SIG-M5 treated with dmso at 0.1 percent for 504 hours (cell line): Measurements from ENCODE around the gene TADA2B.
A peak's percentile ranks its signal among the peaks of the same experiment; 100 is the strongest.

ENCODE experiments used
- DNase-seq: peaks from one replicate; lab custom pipeline; 2025; ENCODE audit not compliant: unreplicated experiment; lab: John Stamatoyannopoulos, UW

TADA2B gene

GRCh38 chr4:7017446-7018048 is 25.6 kb upstream of the TADA2B start:
- no peak for DNase-seq

GRCh38 chr4:7018281-7018680 is 24.9 kb upstream of the TADA2B start:
- no peak for DNase-seq

- no peak for DNase-seq
Measured at GRCh38 chr4:7019367-7019766, 23.8 kb upstream of the TADA2B start.

GRCh38 chr4:7020290-7020689 is 22.9 kb upstream of the TADA2B start:
- DNase-seq, result no peak

- no peak for DNase-seq
Measured at GRCh38 chr4:7020856-7021255, 22.3 kb upstream of the TADA2B start.

GRCh38 chr4:7021355-7021754 is 21.8 kb upstream of the TADA2B start:
- DNase-seq, result no peak

GRCh38 chr4:7021930-7022664 is 21.1 kb upstream of the TADA2B start:
- no peak for DNase-seq

GRCh38 chr4:7023486-7023885 is 19.7 kb upstream of the TADA2B start:
- DNase-seq, result no peak

GRCh38 chr4:7023901-7024300 is 19.3 kb upstream of the TADA2B start:
- DNase-seq, result no peak

GRCh38 chr4:7024336-7024890 is 18.8 kb upstream of the TADA2B start:
- no peak for DNase-seq

- no peak for DNase-seq
Measured at GRCh38 chr4:7025040-7025602, 18.1 kb upstream of the TADA2B start.

- no peak for DNase-seq
Measured at GRCh38 chr4:7026107-7026506, 17.1 kb upstream of the TADA2B start.

GRCh38 chr4:7027284-7027683 is 15.9 kb upstream of the TADA2B start:
- DNase-seq, result no peak

- DNase-seq, result no peak
Measured at GRCh38 chr4:7027913-7028312, 15.3 kb upstream of the TADA2B start.

- no peak for DNase-seq
Measured at GRCh38 chr4:7029212-7029611, 14.0 kb upstream of the TADA2B start.

- DNase-seq, result no peak
Measured at GRCh38 chr4:7029921-7030320, 13.3 kb upstream of the TADA2B start.

- no peak for DNase-seq
Measured at GRCh38 chr4:7030856-7031255, 12.3 kb upstream of the TADA2B start.

GRCh38 chr4:7031558-7032449 is 11.4 kb upstream of the TADA2B start:
- DNase-seq, result no peak

GRCh38 chr4:7032596-7032995 is 10.6 kb upstream of the TADA2B start:
- no peak for DNase-seq

GRCh38 chr4:7034262-7035081 is 8.7 kb upstream of the TADA2B start:
- DNase-seq, result peak; percentile 17
